HL-60/S4 treated with retinoic acid at 250 ng/mL for 4 days and 3 days (cell line): ENCODE results near the gene ERLIN1.

Experiments used
- in situ Hi-C: fragments of 300-500 bp; cut with MboI; formaldehyde crosslinking; loops from 2 replicates; pipeline ENCODE4 v1.7.0; 2022; ENCODE audit warnings: low sequenced_read_pairs

ERLIN1 gene

DNA sequence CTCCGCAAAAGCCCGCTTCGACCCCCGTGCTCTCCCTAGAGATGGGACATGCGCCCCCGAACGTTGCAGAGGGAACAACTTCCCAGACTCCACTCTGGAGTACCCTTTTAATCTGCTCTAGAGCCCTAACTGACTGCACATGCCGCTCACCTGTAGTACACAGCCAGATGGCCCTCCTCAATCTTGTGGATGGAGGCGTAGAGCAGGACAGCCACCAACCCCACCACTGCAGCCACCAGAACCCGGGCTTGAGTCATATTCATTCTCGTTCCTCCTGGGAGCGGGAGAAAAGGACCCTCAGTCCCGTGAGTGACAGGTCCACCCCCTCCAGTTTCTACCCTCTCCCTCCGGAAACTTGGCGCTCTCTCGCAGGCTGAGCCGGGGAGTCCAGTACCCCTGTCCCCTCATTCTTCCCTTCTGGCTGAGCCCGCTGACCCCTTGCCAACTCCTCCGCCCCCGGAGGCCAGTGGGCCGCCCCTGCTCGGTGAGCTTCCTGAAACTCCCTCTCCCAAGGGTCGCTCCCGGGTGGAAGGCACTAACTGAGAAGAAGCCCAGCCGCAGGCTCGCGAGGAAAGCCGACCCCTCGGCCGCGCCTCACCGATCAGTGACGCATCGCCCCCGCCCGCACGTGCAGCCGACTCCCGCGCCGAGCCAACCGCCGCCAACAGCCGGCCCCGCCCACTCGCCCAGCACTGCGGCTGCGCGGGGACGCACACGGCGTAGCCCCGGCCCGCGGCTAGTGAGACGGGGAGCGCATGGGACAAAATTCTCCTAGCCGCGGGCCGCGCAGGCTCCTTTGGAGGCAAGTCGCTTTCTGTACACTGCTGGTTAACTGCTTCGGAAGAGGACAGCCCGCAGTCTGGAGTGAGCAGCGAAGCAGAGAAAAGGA lies at the start of gene ERLIN1:
ERLIN1 (minus strand) TSS at position 666 of the 889 bp plus-strand sequence; CDS start at position 263, 403 bp downstream.
- in situ Hi-C loops: no loop called here

DNA sequence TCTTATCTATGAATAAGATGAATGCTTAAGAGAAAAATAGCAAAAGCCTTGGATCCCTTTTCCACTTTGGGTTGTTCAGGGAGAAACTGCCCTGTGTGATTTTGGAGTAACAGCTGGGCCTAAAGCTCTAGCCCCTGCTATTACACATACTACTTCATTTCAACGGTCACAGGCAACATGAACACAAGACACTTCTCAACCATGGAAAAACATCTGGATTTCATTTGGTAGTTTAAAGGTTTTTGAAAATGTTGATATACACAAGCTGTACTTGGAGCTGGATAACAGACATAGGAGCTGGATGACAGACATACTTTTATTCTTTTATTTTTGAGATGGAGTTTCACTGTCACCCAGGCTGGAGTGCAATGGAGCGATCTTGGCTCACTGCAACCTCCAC lies 46.3 kb upstream of the ERLIN1 start:
- in situ Hi-C loops: loop anchor here (25.0 kb wide), 1 partner anchor 395 kb away; no protein-coding TSS in a partner anchor

DNA sequence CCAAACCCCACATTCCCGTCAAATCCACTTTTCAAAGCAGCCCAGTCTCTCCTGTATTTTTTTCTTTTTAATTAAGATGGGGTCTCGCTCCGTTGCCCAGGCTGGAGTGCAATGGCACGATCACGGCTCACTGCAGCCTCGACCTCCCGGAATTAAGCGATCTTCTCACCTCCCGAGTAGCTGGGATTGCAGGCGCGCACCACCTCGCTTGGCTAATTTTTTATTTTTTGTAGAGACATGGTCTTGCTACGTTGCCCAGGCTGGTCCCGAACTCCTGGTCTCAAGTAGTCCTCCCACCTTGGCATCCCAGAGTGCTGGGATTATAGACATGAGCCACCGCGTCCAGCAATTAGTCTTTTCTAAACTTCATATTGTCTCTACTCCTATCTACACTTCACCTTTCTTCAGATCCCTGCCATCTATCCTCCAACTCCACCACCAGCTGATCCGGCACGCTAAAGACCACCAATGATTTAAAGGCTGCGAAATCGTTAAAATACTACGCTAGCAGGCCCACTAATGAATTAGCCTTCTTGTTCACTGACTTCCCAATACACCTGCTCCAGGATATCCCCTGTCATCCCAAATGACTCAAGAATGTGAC lies 44.1 kb upstream of the ERLIN1 start:
- in situ Hi-C loops: loop anchor here (25.0 kb wide), 1 partner anchor 393 kb away; no protein-coding TSS in a partner anchor

GRCh38 chr10:100223879-100224278 lies 38.0 kb upstream of the ERLIN1 start:
- in situ Hi-C loops: no loop called here

GRCh38 chr10:100222529-100222928 lies 36.7 kb upstream of the ERLIN1 start:
- in situ Hi-C loops: no loop called here

DNA sequence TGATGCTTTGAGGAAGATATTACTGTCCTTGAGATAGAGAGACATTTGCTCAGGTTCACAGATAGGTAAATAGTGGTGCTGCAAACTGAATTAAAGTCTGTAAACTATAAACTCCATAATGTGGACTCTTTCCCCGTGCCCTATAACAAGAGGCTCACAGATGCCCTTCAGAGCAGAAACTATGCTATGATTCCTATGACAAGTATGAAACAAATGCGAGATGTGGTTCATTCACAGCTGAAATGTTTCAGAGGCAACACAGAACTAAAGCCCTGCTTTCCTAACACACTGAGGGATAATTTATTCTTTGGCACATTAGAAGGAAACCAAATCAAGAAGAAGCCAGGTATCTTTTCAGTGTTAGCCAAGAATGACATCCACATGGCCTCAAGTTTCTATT lies 30.2 kb upstream of the ERLIN1 start:
- in situ Hi-C loops: no loop called here

DNA sequence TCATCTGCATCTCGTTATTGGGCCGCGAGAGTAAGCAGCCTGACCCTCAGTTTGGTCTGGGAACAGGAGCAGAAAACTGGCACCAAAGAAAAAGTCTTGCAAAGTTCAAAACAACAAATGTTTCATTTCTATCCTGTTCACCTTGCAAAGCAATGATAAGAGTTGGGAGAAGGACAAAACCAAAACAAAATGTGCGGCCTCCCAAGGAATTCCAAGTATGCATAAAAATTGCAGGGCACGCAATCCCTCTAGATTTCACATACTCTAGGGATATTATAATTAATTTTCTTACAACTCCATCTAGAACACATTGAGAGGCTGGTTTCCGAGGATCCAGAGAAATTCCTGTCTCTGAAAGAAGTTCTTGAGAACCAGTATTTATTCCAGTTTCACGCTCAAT lies 23.5 kb upstream of the ERLIN1 start:
- in situ Hi-C loops: no loop called here

DNA sequence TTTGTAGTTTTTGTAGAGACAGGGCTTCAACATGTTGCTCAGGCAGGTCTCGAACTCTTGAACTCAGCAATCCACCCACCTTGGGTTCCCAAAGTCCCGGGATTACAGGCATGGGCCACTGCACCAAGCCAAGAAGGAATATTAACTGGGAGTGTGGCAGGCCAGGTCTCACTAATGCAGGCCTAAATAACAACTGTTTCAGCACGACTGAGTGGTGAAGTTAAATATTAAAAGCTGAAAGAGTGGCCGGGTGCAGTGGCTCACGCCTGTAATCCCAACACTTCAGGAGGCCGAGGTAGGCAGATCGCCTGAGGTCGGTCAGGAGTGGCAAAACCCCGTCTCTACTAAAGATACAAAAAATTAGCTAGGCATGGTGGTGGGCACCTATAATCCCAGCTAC lies 22.4 kb upstream of the ERLIN1 start:
- in situ Hi-C loops: no loop called here

DNA sequence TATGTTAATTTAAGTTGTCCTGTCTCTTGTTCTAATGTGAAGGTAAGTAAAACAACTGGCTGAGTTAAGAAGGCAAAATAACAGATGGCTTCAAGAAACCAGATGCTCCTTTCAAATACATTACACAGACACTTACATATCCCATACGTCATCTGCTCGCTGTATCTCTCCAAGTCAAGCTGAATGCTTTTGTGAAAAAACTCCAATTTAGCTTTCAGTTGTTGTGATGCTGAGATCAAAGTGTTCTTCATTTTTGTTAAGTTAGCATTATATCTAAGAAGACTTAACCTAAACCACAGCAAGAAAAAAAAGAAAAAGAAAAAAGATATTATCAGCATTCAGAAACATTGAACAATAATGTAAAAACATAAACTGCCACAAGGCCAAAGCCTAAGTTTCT lies 18.5 kb upstream of the ERLIN1 start:
- in situ Hi-C loops: no loop called here

- in situ Hi-C loops: no loop called here
Measured at GRCh38 chr10:100201549-100201948, 15.7 kb upstream of the ERLIN1 start.

DNA sequence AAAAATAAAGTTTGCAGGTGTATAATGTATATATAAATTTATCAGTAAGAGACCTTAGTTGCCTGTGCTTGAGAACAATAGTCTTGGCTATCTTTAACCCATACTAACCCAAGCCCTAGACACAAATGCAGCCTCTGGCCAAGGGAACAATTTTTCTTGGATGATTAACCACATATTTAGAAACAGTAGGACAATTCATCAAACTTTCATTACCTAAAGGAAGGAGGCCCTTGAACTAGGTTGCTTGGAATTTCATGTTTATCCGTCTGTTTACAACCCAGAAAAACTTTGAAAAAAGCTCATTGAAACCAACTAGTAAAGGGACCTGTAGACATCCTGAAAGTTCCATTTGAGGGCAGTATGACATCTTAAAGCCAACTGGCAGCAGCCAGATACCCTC lies 8.9 kb upstream of the ERLIN1 start:
- in situ Hi-C loops: no loop called here

- in situ Hi-C loops: no loop called here
Measured at GRCh38 chr10:100192350-100192749, 6.5 kb upstream of the ERLIN1 start.

DNA sequence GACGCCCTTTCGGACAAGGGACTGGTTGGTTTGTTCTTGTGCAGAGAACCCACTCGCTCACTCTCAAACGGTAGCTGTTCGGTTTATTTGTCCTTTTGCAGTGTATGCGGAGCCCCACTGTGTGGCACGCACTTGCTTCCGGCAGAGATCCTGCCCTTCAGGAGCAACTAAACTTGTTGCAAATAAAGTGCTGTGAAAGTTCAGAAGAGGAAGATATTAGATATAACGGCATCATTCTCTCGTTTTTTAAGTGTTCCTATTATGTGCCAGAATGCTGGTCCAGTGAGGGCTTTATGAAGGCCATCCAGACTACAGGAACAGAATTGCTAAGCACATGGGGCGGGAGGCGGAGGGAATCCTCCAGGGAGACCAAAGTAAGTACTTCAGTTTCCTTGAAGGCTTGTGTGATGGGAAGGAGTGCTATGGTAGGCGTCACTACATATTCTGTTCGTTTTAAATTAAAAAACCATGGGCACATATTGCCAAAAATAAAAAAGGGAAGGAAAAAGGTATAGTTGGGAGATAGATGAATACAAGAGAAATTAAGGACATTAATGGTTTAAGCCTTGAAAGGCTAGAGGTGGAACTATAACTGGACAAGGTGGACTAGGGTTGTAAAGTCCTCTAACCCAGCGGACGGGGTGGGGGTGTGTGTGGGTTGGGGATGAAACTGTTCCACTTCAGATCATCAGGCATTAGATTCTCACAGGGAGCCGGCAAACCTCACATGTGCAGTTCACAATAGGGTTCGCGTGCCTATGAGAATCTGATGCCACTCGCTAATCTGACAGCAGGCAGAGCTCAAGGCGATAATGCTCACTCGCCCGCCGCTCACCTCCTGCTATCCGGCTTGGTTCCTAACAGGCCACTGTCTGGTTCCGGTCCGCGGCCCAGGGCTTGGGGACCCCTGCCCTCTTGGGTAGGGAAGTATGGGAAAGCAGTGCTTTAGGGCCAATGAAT lies 704 bp upstream of the ERLIN1 start:
- in situ Hi-C loops: no loop called here

DNA sequence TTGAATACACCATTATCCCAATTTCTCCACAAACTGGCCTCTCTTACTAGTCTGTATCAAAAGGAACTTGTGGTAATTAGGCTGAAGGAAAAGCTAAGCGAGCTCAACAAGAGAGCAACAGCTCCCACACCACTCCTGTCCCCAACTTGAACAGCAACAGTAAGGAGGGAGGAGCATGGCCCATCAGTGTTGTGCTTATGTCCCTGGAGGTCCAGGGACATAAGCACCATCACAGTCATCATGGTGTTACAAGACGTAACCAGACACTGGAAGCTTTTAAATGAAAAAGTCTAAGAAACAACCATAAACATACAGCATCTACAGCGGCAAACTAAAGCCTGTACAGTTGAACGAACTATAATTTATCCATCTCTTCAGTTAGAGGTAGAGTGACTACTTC lies 989 bp downstream of the ERLIN1 start:
- in situ Hi-C loops: no loop called here

DNA sequence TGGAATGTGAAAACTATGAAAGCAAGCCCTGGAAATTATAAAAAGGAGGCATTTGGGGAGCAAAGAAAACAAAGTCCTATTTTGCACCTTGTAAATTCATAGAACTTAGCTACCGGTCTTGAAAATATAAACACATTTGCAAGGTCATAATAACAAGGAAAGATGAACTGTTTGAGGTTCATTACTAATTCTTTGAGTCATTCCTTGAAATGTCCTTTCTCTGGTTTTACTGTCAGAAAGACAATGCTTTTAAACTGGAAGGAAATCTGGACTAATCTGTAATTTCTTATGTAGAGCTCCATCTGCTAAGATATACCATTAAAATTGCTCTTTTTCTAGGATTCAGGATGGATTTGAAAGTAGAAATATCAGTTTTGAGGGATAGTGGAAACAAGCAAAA lies 1.4 kb downstream of the ERLIN1 start:
- in situ Hi-C loops: no loop called here

DNA sequence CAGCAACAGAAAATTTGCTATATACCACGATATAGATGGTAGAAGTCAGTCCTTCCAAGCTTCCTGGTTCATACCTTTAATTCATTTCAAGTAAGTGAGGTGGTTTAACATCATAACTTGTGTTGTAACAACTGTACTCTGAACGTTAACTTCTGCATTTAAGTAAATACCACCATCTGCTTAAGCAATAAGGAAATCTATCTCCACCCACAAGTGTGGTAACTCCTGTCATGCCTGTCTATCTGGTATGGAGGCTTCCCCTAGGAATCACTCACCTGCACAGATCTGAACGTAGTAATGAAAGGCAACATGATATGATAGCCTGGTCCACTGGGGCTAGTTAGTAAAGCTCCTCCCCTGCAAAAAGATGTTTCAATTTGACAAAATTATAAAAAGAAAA lies 2.3 kb downstream of the ERLIN1 start:
- in situ Hi-C loops: no loop called here

GRCh38 chr10:100182908-100183307 lies 2.9 kb downstream of the ERLIN1 start:
- in situ Hi-C loops: no loop called here

- in situ Hi-C loops: no loop called here
Measured at GRCh38 chr10:100182281-100182680, 3.5 kb downstream of the ERLIN1 start.

- in situ Hi-C loops: no loop called here
Measured at GRCh38 chr10:100175875-100176274, 10.0 kb downstream of the ERLIN1 start.

DNA sequence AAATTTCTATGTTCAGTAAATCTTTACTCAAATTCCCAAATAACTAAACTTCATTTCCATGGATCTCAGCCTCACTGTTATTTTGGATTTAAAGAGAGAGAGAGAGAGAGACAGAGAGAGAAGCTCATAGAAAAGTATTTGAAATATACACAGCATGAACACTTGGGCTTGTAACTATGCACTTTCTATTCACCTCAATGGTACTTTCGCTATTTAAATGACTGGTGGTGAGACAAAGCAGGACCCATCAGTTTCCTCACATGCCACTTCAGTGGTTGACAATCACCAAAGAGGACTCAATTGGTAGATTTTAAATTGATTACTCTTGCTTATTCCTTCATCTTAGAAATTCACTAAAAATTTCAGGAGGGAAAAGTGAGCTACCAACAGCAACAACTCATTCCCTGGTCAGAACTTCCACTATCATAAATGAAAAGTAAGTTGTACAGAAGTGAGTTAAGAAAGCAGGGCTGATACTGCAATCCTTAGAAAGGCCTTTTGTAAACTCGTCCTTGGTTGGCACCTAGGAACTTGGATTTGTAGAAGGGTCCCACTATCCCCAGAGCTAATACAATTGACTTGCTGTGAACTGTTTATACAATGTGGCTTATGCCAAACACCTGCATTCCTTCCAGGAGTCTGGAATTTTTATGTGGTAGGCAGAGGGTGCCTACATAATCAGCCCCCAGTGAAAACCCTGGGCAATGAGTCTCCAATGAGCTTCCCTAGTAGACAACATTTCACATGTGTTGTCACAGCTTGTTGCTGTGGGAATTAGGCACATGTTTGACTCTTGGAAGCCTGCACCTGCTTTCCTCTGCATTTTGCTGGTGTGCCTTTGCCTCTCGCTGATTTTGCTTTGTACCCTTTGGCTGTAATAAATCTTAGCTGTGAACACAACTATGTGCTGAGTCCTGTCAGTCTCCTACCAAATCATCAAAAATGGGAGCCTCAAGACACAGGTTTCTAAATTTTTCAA lies 10.8 kb downstream of the ERLIN1 start:
- in situ Hi-C loops: no loop called here
